Duodenal mucosa (tissue), 2 donors: ENCODE results near the gene IFNE.
"Not testable (repeated sequence)": the region's sequence is repeated elsewhere in the genome, so short reads cannot be mapped to it uniquely, and the experiment has no call there.

ENCODE experiments used
- H3K27ac ChIP-seq: one replicate; pipeline ENCODE4 v1.7.0; 2013; ENCODE audit warnings: low read depth, low read length
- H3K27me3 ChIP-seq, 2 donors: one replicate each; pipeline ENCODE4 v1.7.0; 2013; ENCODE audit warnings: low read length in 2 of 2, control low read depth in 1 of 2; ENCODE audit not compliant: insufficient read depth in 2 of 2, control insufficient read depth in 1 of 2
- H3K36me3 ChIP-seq, 2 donors: one replicate each; pipeline ENCODE4 v1.7.0; 2013; ENCODE audit warnings: low read length in 2 of 2, control low read depth in 1 of 2; ENCODE audit not compliant: insufficient read depth in 2 of 2, control insufficient read depth in 1 of 2
- H3K4me1 ChIP-seq, 2 donors: one replicate each; pipeline ENCODE4 v1.7.0; 2013; ENCODE audit warnings: low read length in 2 of 2, control low read depth in 1 of 2; ENCODE audit not compliant: insufficient read depth in 2 of 2, control insufficient read depth in 1 of 2
- H3K4me3 ChIP-seq, 2 donors: one replicate each; pipeline ENCODE4 v1.7.0; 2013; ENCODE audit warnings: low read length in 2 of 2, low read depth in 1 of 2
- H3K9ac ChIP-seq, 2 donors: one replicate each; pipeline ENCODE4 v1.7.0; 2013; ENCODE audit warnings: low read length in 2 of 2, low read depth in 1 of 2
- H3K9me3 ChIP-seq, 2 donors: one replicate each; pipeline ENCODE4 v1.7.0; 2013; ENCODE audit warnings: low read length in 2 of 2, control low read depth in 1 of 2; ENCODE audit not compliant: control insufficient read depth in 1 of 2

Gene IFNE

GRCh38 chr9:21455320-21455719 lies 26.8 kb downstream of the IFNE start:
- Histone ChIP-seq H3K9ac (no peak overlapping the region), H3K27me3 (no peaks in the 10 kb centered on the region), H3K9me3 (no peaks in the 10 kb centered on the region), H3K36me3 (no peaks in the 10 kb centered on the region), H3K4me1 (no peaks in the 10 kb centered on the region), H3K4me3 (no peak overlapping the region), H3K27ac (no peak overlapping the region)

- no peak overlapping the region for H3K27ac ChIP-seq
- no peak overlapping the region for H3K9ac ChIP-seq
- no peaks in the 10 kb centered on the region for H3K36me3 ChIP-seq
- H3K4me1 ChIP-seq, result no peaks in the 10 kb centered on the region
- H3K27me3 ChIP-seq, result no peaks in the 10 kb centered on the region
- no peaks in the 10 kb centered on the region for H3K9me3 ChIP-seq
- H3K4me3 ChIP-seq, result no peak overlapping the region
Measured at GRCh38 chr9:21454149-21454548, 28.0 kb downstream of the IFNE start.

DNA sequence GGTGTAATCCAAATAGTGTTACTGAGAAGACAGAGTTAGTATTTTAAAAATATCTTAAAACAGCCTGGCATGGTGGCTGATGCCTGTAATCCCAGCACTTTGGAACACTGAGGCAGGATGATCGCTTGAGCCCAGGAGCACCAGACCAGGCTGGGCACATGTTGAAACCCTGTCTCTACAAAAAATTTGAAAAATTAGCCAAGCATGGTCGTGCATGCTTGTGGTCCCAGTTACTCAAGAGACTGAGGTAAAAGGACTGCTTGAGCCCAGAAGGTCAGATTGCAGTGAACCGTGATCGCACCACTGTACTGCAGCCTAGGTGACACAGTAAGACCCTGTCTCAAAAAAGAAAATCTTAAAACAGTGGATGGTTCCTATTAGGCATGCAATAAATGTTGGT lies 29.4 kb downstream of the IFNE start:
- no peak overlapping the region for H3K4me3 ChIP-seq
- H3K9me3 ChIP-seq, result no peaks in the 10 kb centered on the region
- H3K36me3 ChIP-seq, result no peaks in the 10 kb centered on the region
- no peak overlapping the region for H3K27ac ChIP-seq
- H3K4me1 ChIP-seq, result no peaks in the 10 kb centered on the region
- H3K27me3 ChIP-seq, result no peaks in the 10 kb centered on the region
- no peak overlapping the region for H3K9ac ChIP-seq

GRCh38 chr9:21450733-21451394 lies 31.2 kb downstream of the IFNE start:
- Histone ChIP-seq H3K9ac (no peak overlapping the region), H3K4me3 (no peak overlapping the region), H3K9me3 (no peaks in the 10 kb centered on the region), H3K4me1 (no peaks in the 10 kb centered on the region), H3K36me3 (no peaks in the 10 kb centered on the region), H3K27me3 (no peaks in the 10 kb centered on the region), H3K27ac (no peak overlapping the region)

DNA sequence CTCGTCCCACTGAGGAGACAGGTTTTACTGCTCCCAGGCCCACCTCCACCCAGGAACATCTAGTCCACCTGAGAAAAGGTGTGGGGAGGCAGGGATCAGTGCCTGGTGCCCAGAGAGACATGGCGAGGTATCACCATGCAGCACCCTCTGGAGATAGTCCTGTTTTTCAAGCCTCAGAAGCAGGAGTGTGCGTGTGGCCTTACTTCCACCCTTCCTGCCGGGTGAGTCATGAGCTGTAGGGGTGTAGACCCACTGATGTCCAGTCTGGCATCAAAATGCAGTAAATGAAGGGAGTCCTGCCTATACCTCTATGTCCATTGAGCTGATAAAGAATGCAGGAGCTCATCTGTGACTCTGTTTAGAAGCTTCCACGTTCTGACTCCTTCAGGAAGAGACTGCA lies 32.8 kb downstream of the IFNE start:
- H3K27ac ChIP-seq, H3K4me3 ChIP-seq, H3K4me1 ChIP-seq, H3K36me3 ChIP-seq, H3K9me3 ChIP-seq, H3K9ac ChIP-seq, H3K27me3 ChIP-seq: not testable (repeated sequence)

DNA sequence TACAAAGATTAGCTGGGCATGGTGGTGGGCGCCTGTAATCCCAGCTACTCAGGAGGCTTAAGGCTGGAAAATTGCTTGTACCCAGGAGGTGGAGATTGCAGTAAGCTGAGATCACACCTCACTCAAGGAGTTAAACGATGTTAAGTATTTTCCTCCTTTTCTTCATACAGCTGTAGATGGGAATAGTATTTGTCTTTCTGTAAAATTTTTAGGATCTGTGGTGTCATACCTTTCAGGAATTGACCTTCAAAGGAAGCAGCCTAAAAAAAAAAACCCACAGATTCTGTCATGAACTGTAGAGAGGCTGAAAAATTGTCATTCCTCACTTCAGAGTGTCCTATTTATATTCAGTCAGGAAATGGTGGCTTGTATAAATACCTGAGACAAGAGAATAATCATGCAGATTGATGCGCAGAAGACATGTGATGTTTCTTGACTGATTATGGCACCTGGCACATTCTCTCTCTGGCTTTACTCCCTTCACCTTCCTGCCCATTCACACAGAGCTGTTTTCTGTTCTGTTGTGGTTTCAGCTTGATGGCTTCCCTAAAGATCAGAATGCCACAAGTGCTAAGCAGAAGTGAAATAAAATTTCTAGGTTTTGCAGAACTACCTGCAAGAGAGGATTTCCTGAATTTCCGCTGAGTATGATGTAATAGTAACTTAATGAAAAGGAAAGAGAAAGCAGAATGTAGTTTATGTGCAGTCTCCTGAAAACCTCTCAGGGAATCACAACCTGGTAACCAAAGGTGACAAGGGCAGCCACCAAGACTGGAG lies 38.1 kb downstream of the IFNE start:
- no peaks in the 10 kb centered on the region for H3K27me3 ChIP-seq
- H3K4me3 ChIP-seq, result no peak overlapping the region
- no peaks in the 10 kb centered on the region for H3K4me1 ChIP-seq
- no peaks in the 10 kb centered on the region for H3K36me3 ChIP-seq
- no peak overlapping the region for H3K9ac ChIP-seq
- H3K27ac ChIP-seq, result no peak overlapping the region
- no peaks in the 10 kb centered on the region for H3K9me3 ChIP-seq

GRCh38 chr9:21440139-21440538 lies 42.0 kb downstream of the IFNE start, which contains the start of gene IFNA1:
Gene IFNA1 (plus strand): TSS chr9:21440439. CDS start chr9:21440508, 69 bp downstream.
- no peak within 1 kb of the TSS for H3K27ac ChIP-seq
- H3K36me3 ChIP-seq, result no peaks in the 10 kb centered on the region
- no peaks in the 10 kb centered on the region for H3K4me1 ChIP-seq
- peaks cover 0 to 4% of the 10 kb centered on the region in 2 donors for H3K27me3 ChIP-seq
- H3K9ac ChIP-seq, result no peak within 1 kb of the TSS
- no peak within 1 kb of the TSS for H3K4me3 ChIP-seq
- no peaks in the 10 kb centered on the region for H3K9me3 ChIP-seq

DNA sequence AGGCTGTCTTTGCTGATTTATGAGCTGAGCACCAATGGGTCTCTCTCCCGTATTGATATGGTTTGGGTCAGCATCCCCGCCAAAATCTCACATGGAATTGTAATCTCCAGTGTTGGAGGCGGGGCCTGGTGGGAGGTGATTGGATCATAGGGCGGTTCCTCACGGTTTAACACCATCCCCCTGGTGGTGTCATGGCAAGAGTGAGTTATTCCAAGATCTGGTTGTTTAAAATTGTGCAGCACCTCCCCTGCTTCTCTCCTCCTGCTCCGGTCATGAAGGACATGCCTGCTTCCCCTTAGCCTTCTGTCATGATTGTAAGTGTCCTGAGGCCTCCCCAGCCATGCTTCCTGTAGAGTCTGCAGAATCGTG lies 47.1 kb downstream of the IFNE start:
- not testable (repeated sequence) for H3K9me3 ChIP-seq, H3K9ac ChIP-seq, H3K36me3 ChIP-seq, H3K4me3 ChIP-seq, H3K4me1 ChIP-seq, H3K27me3 ChIP-seq, H3K27ac ChIP-seq

DNA sequence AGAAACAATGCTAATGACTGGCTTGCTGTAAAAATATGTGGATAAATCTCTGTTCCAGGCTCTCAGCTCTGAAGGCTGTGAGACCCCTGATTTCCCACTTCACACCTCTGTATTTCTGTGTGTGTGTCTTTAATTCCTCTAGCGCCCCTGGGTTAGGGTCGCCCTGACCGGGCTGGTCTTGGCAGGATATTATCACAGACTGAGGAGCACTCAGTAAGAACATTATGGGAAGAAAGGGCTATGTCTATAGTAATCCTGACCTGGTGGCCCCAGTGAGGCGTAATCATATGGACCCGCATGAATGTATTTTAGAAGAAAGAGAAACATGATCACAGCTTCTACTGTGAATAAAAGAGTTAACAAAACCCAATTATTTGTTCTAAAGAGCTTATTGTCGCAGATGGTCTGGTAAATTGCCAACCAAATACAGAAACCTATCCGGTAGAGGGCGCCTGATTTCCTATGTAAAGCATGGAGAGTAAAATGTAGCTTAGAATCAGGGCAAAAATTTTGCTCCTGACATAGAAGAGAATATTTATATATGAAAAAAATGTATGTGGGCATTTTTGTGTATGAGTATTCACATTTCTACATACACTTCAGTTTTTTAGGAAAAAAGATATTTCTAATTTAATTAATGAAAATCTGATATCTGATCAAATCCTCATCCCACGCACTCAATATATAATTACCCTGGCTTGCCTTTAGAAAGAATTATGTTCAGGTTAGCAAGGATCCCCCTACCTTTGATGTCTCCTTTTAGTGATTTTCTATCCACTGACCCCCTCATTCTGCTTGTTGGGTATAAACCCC lies 47.7 kb downstream of the IFNE start:
- Histone ChIP-seq H3K9me3 (no peaks in the 10 kb centered on the region), H3K4me3 (no peak overlapping the region), H3K27ac (no peak overlapping the region), H3K27me3 (peaks cover 4% of the 10 kb centered on the region in 2 donors), H3K36me3 (no peaks in the 10 kb centered on the region), H3K4me1 (no peaks in the 10 kb centered on the region), H3K9ac (no peak overlapping the region)
